Activated CD8-positive, alpha-beta T cell treated with anti-CD3 and anti-CD28 coated beads for 36 hours (primary cell): ENCODE measurements around the gene COL1A2. TPM values are rescaled to one million over a fixed set of nuclear protein-coding genes. Genes with fewer than 3 reads are reported as not detected.
A peak's percentile ranks its signal among the peaks of the same experiment; 100 is the strongest.

Experiments
- ATAC-seq: fragments of 200-7000 bp; cut with Tn5 transposase; one replicate; pipeline ENCODE4 v1.10.0; 2021; ENCODE audit warnings: mild to moderate bottlenecking, moderate library complexity
- CTCF ChIA-PET: fragments of 350-600 bp; sonication (Branson Sonifier 250); formaldehyde crosslinking; loops from one replicate; lab custom pipeline; 2021; ENCODE audit warnings: antibody characterized with exemption; lab: Charles Lee
- POLR2A ChIA-PET: fragments of 350-600 bp; sonication (Branson Sonifier 250); formaldehyde crosslinking; loops from one replicate; lab custom pipeline; 2021; ENCODE audit warnings: antibody characterized with exemption; lab: Charles Lee
- DNase-seq: peaks from one replicate; pipeline ENCODE4 v3.0.0-alpha.2; 2020
- H3K27ac Mint-ChIP-seq: one replicate; pipeline ENCODE4 v1.8.0; 2021; ENCODE audit warnings: mild to moderate bottlenecking, mixed read lengths
- H3K27me3 Mint-ChIP-seq: one replicate; pipeline ENCODE4 v1.8.0; 2021; ENCODE audit warnings: mixed read lengths
- H3K36me3 Mint-ChIP-seq: one replicate; pipeline ENCODE4 v1.8.0; 2021; ENCODE audit warnings: low read depth, mixed read lengths
- H3K4me1 Mint-ChIP-seq: one replicate; pipeline ENCODE4 v1.8.0; 2021; ENCODE audit warnings: low read depth, mixed read lengths
- H3K4me3 Mint-ChIP-seq: one replicate; pipeline ENCODE4 v1.8.0; 2021; ENCODE audit warnings: mild to moderate bottlenecking, moderate library complexity, mixed read lengths
- H3K9me3 Mint-ChIP-seq: one replicate; pipeline ENCODE4 v1.8.0; 2021; ENCODE audit warnings: mixed read lengths
- intact Hi-C: fragments of 100-400 bp; cut with micrococcal nuclease; formaldehyde crosslinking; loops from one replicate; pipeline ENCODE4 v1.10.0; 2022
- total RNA-seq, 2 experiments: library from RNA; stranded (reverse); gene quantifications; one replicate each; pipeline ENCODE4 v1.2.3, GENCODE V29; 2021
- TF ChIP-seq, protein P1 (sequence below): fragments of 200-600 bp; IDR thresholded peaks from one replicate; pipeline ENCODE4 v1.8.0; 2022; ENCODE audit warnings: antibody characterized with exemption, mild to moderate bottlenecking

The COL1A2 gene
- total RNA-seq, 2 experiments from 2014 or later = 0.47 to 0.56 TPM

DNA sequence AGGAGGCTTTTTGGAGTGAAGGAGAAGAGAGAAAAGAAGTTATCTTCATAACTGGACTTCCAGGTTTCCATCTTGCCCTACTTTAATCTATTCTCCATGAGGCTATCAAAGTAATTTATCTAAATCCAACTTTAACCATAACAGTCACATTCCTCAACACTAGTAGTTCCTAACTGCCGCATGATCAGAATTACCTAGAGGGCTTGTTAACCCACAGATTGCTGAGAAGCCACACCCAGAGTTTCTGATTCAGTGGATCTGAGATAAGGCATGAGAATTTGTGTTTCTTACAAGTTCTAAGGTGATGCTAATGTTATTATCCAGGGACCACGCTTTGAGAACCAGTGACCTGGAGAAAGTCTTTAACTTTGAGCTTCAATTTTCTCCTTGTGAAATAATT, 8.3 kb upstream of the COL1A2 start:
- ATAC-seq (no peak), DNase-seq (no peak)
- Mint-ChIP-seq H3K27ac (no peak overlapping the region), H3K27me3 (peaks cover 2% of the 10 kb centered on the region), H3K4me1 (no peaks in the 10 kb centered on the region), H3K36me3 (no peaks in the 10 kb centered on the region), H3K4me3 (no peak overlapping the region), H3K9me3 (no peaks in the 10 kb centered on the region)
- TF ChIP-seq, protein P1, sequence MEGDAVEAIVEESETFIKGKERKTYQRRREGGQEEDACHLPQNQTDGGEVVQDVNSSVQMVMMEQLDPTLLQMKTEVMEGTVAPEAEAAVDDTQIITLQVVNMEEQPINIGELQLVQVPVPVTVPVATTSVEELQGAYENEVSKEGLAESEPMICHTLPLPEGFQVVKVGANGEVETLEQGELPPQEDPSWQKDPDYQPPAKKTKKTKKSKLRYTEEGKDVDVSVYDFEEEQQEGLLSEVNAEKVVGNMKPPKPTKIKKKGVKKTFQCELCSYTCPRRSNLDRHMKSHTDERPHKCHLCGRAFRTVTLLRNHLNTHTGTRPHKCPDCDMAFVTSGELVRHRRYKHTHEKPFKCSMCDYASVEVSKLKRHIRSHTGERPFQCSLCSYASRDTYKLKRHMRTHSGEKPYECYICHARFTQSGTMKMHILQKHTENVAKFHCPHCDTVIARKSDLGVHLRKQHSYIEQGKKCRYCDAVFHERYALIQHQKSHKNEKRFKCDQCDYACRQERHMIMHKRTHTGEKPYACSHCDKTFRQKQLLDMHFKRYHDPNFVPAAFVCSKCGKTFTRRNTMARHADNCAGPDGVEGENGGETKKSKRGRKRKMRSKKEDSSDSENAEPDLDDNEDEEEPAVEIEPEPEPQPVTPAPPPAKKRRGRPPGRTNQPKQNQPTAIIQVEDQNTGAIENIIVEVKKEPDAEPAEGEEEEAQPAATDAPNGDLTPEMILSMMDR = no peak
- CTCF ChIA-PET = interaction anchor here (2.1 kb wide), 1 partner anchor 9 kb away, joined by 7 read pairs; the partner anchor contains the start of gene COL1A2
- POLR2A ChIA-PET = no interaction called here
- intact Hi-C loops = no loop called here

DNA sequence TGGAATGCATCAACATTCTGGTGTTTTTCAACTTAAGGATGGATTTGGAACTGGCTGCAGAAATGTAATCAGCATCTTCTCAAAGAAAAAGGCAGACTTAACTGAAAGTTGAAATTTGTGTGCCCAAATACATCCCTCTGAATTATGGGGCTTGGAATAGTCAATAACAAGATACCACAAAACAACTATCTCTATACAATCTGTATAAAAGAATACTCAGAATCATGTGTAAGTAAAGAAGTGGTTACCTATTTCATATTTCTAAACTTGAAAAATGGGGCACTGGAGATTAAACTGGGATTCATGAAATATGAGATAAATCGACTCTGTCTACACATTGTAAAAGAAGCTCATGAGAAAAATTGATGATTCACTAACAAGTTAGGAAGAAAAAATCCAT, 6.2 kb upstream of the COL1A2 start:
- Mint-ChIP-seq H3K27me3 (peaks cover 6% of the 10 kb centered on the region), H3K27ac (no peak overlapping the region), H3K4me1 (peaks cover 18% of the 10 kb centered on the region), H3K9me3 (no peaks in the 10 kb centered on the region), H3K4me3 (no peak overlapping the region), H3K36me3 (no peaks in the 10 kb centered on the region)
- CTCF ChIA-PET = interaction anchor here (0.9 kb wide), 1 partner anchor 10 kb away, joined by 3 read pairs; no protein-coding TSS in a partner anchor
- POLR2A ChIA-PET = no interaction called here
- intact Hi-C loops = no loop called here
- TF ChIP-seq, protein P1 = no peak
- ATAC-seq = no peak
- no peak for DNase-seq

DNA sequence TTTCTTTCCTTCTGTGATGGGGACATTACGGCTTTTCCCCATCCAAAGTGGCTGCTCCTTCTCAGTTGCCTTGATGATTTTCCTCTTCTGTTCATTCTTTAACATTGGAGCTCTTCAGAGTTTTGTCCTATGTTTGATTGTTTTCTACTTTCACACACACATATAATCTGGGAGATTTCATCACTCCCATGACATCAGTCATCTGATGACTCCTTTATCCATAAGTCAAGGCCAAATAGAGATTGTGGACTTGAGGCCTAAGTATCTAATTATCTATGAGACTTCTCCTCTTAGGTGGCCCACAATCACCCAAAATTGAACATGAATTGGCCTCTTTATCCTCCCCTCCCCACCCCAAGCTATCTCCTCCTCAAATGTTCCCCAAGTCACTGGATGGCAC, 5.3 kb upstream of the COL1A2 start:
- H3K4me1 Mint-ChIP-seq = peaks cover 19% of the 10 kb centered on the region
- POLR2A ChIA-PET = no interaction called here
- no peak for ATAC-seq
- no peak overlapping the region for H3K27ac Mint-ChIP-seq
- H3K27me3 Mint-ChIP-seq = peaks cover 7% of the 10 kb centered on the region
- H3K36me3 Mint-ChIP-seq = no peaks in the 10 kb centered on the region
- no peaks in the 10 kb centered on the region for H3K9me3 Mint-ChIP-seq
- H3K4me3 Mint-ChIP-seq = no peak overlapping the region
- intact Hi-C loops = no loop called here
- CTCF ChIA-PET = no interaction called here
- DNase-seq = no peak
- TF ChIP-seq, protein P1 = no peak

DNA sequence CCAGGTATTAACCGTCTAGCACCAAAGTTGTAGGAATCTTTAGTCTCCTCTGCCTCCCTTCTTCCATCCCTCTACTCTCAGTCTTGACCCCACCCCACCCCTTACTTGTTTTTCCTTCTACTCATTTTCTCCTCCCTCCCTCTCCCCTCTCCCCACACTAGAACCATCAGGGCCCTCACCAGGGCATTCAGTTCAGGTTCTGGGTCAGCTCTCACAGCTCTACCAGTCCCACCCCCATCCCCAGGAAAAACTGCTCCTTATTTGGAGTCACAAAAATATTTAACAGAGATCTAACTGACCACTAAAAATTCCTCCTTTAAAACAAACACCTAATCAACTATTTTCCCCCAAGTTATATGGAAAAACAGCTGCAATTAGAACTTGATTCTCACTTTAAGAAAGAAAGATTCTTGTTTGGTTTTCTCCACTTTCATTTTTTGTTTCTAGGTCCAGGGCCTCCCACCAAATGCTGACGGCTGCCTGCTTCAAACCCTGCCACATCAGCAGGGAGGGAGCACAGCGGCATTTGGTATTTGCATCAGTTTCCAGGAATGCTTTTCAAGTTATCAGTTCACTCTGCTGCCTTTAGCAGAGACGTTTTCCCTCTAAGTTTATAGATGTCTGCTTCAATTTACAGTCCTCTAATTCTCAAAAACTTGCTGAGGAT, 2.8 kb upstream of the COL1A2 start:
- intact Hi-C loops = loop anchor here (10.0 kb wide), 4 partner anchors 307 to 1147 kb away; partner anchors contain the start of gene TFPI2
- no peaks in the 10 kb centered on the region for H3K36me3 Mint-ChIP-seq
- no peak overlapping the region for H3K4me3 Mint-ChIP-seq
- ChIA-PET POLR2A (no interaction called here), CTCF (no interaction called here)
- DNase-seq (peak; percentile 37), ATAC-seq (peak; percentile 45)
- H3K4me1 Mint-ChIP-seq = peaks cover 26% of the 10 kb centered on the region
- TF ChIP-seq, protein P1 = no peak
- no peaks in the 10 kb centered on the region for H3K9me3 Mint-ChIP-seq
- H3K27me3 Mint-ChIP-seq = peaks cover 18% of the 10 kb centered on the region
- peak overlapping the region; percentile 76 for H3K27ac Mint-ChIP-seq

DNA sequence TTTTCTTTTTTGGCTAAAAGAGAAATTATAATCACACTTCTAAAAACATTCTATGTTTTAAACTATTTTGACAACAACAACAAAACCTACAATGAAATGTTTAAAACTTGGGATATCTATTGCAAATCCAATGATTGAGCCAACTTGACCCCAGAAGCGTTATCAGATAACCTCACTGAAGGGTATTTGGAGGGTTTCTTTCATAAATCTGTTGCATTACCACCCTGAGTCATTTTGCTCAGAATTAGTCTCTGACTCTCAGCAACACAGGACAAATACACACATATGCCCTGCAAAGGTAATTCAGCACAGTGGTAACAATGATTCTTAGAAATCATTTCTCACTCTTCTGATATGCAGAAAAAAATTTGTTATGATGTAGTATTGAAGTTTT, 2.3 kb upstream of the COL1A2 start:
- Mint-ChIP-seq H3K27ac (no peak overlapping the region), H3K4me1 (peaks cover 26% of the 10 kb centered on the region), H3K9me3 (no peaks in the 10 kb centered on the region), H3K4me3 (no peak overlapping the region), H3K36me3 (no peaks in the 10 kb centered on the region), H3K27me3 (peaks cover 18% of the 10 kb centered on the region)
- ChIA-PET POLR2A (no interaction called here), CTCF (no interaction called here)
- intact Hi-C loops = loop anchor here (10.0 kb wide), 4 partner anchors 308 to 1148 kb away; partner anchors contain the start of gene TFPI2
- TF ChIP-seq, protein P1 = no peak
- no peak for DNase-seq
- peak; percentile 69 for ATAC-seq
